Trophoblast cell (in vitro differentiated cells and primary cell): ENCODE data around the gene CELSR2.

ENCODE experiments used
- DNase-seq, 2 donors: peaks; one replicate each; pipeline ENCODE4 v3.0.0-alpha.2; 2016
- H2AFZ ChIP-seq: 2 replicates; pipeline ENCODE4 v1.6.1; 2013; ENCODE audit warnings: low read length, moderate library complexity, mild to moderate bottlenecking; ENCODE audit not compliant: insufficient read depth, poor library complexity
- H2AK5ac ChIP-seq: 2 replicates; pipeline ENCODE4 v1.6.1; 2013; ENCODE audit warnings: mild to moderate bottlenecking, low read length
- H2BK120ac ChIP-seq: 2 replicates; pipeline ENCODE4 v1.6.1; 2013; ENCODE audit warnings: low read length, mild to moderate bottlenecking, moderate library complexity; ENCODE audit not compliant: insufficient read depth, poor library complexity
- H2BK12ac ChIP-seq: 2 replicates; pipeline ENCODE4 v1.6.1; 2013; ENCODE audit warnings: mild to moderate bottlenecking, low read length, moderate library complexity
- H2BK5ac ChIP-seq: 2 replicates; pipeline ENCODE4 v1.6.1; 2013; ENCODE audit warnings: low read length, low read depth, moderate library complexity, mild to moderate bottlenecking; ENCODE audit not compliant: poor library complexity
- H3K14ac ChIP-seq: 2 replicates; pipeline ENCODE4 v1.6.1; 2013; ENCODE audit warnings: mild to moderate bottlenecking, low read length
- H3K18ac ChIP-seq: 2 replicates; pipeline ENCODE4 v1.6.1; 2013; ENCODE audit warnings: mild to moderate bottlenecking, low read length
- H3K23ac ChIP-seq: 2 replicates; pipeline ENCODE4 v1.6.1; 2013; ENCODE audit warnings: low read length
- H3K27ac ChIP-seq: 2 replicates; pipeline ENCODE4 v1.5.1; 2013; ENCODE audit warnings: low read depth, mild to moderate bottlenecking, inconsistent platforms, low read length, moderate library complexity
- H3K27me3 ChIP-seq: 2 replicates; pipeline ENCODE4 v1.6.1; 2013; ENCODE audit warnings: inconsistent platforms, mild to moderate bottlenecking, low read length, moderate library complexity; ENCODE audit not compliant: insufficient read depth
- H3K36me3 ChIP-seq, 2 experiments: 1 replicate in 1 of 2; 2 replicates in 1 of 2; pipeline ENCODE4 v1.6.1; 2013; ENCODE audit warnings: low read length in 2 of 2, mild to moderate bottlenecking in 2 of 2, moderate library complexity in 1 of 2; ENCODE audit not compliant: insufficient read depth in 2 of 2, control insufficient read depth in 1 of 2
- H3K4ac ChIP-seq: 2 replicates; pipeline ENCODE4 v1.6.1; 2013; ENCODE audit warnings: low read depth, mild to moderate bottlenecking, low read length, moderate library complexity
- H3K4me1 ChIP-seq, 2 experiments: 1 replicate in 1 of 2; 2 replicates in 1 of 2; pipeline ENCODE4 v1.6.1; 2013; ENCODE audit warnings: low read length in 2 of 2, mild to moderate bottlenecking in 2 of 2, moderate library complexity in 1 of 2; ENCODE audit not compliant: insufficient read depth in 2 of 2, control insufficient read depth in 1 of 2
- H3K4me2 ChIP-seq: 2 replicates; pipeline ENCODE4 v1.6.1; 2013; ENCODE audit warnings: inconsistent platforms, mild to moderate bottlenecking, low read length, moderate library complexity
- H3K4me3 ChIP-seq: 2 replicates; pipeline ENCODE4 v1.5.1; 2013; ENCODE audit warnings: mild to moderate bottlenecking, low read depth, low read length, inconsistent platforms
- H3K79me1 ChIP-seq: one replicate; pipeline ENCODE4 v1.6.1; 2013; ENCODE audit warnings: low read length
- H3K79me2 ChIP-seq: 2 replicates; pipeline ENCODE4 v1.6.1; 2013; ENCODE audit warnings: low read length, mild to moderate bottlenecking; ENCODE audit not compliant: control insufficient read depth, insufficient read depth, poor library complexity
- H3K9ac ChIP-seq: 2 replicates; pipeline ENCODE4 v1.6.1; 2013; ENCODE audit warnings: mild to moderate bottlenecking, low read length
- H3K9me3 ChIP-seq: 2 replicates; pipeline ENCODE4 v1.6.1; 2013; ENCODE audit warnings: low read depth, mild to moderate bottlenecking, control low read depth, inconsistent platforms, low read length; ENCODE audit not compliant: insufficient read depth
- H4K12ac ChIP-seq: 2 replicates; pipeline ENCODE4 v1.6.1; 2013; ENCODE audit warnings: low read depth, mild to moderate bottlenecking, low read length, moderate library complexity
- H4K8ac ChIP-seq: 2 replicates; pipeline ENCODE4 v1.6.1; 2013; ENCODE audit warnings: low read depth, mild to moderate bottlenecking, low read length, moderate library complexity
- H4K91ac ChIP-seq: one replicate; pipeline ENCODE4 v1.6.1; 2013; ENCODE audit warnings: low read depth, mild to moderate bottlenecking, low read length, moderate library complexity
- WGBS: extraction: QIAGEN DNeasy Blood & Tissue Kit; methylation state at CpG from one replicate; pipeline ENCODE4 v1.1.7; 2013; ENCODE audit warnings: missing lambda C conversion rate; ENCODE audit not compliant: insufficient read length, insufficient coverage; ENCODE audit errors: extremely low coverage; 5-methylcytosine and 5-hydroxymethylcytosine counted together

Gene CELSR2

GRCh38 chr1:109274533-109275476 is 25.5 kb downstream of the CELSR2 start:
- H2BK12ac ChIP-seq = peak overlapping the region; percentile 91
- H4K91ac ChIP-seq = peak overlapping the region; percentile 98
- H3K36me3 ChIP-seq = peaks cover 42 to 49% of the 10 kb centered on the region in 2 experiments
- H2AFZ ChIP-seq = peak overlapping the region; percentile 32
- H3K4me3 ChIP-seq = no peak overlapping the region
- peak overlapping the region; percentile 82 for H3K4ac ChIP-seq
- peak overlapping the region; percentile 51 for H3K4me2 ChIP-seq
- H3K27ac ChIP-seq = peak overlapping the region; percentile 99
- H4K8ac ChIP-seq = peak overlapping the region; percentile 88
- H3K23ac ChIP-seq = no peak overlapping the region
- H4K12ac ChIP-seq = peak overlapping the region; percentile 47
- no peaks in the 10 kb centered on the region for H3K9me3 ChIP-seq
- H3K4me1 ChIP-seq = peaks cover 33 to 42% of the 10 kb centered on the region in 2 experiments
- H2BK120ac ChIP-seq = peak overlapping the region; percentile 92
- peak overlapping the region; percentile 93 for H2AK5ac ChIP-seq
- no peak overlapping the region for H3K9ac ChIP-seq
- no peaks in the 10 kb centered on the region for H3K27me3 ChIP-seq
- peaks cover 36% of the 10 kb centered on the region for H3K79me1 ChIP-seq
- peak overlapping the region; percentile 91 for H2BK5ac ChIP-seq
- no CpG with 5 or more reads among the region's 24 CpGs for WGBS
- H3K18ac ChIP-seq = peak overlapping the region; percentile 88
- peak overlapping the region; percentile 89 for H3K14ac ChIP-seq
- peak; percentile 88 to 92 for DNase-seq
- peaks cover 4% of the 10 kb centered on the region for H3K79me2 ChIP-seq

GRCh38 chr1:109275706-109276345 is 26.5 kb downstream of the CELSR2 start:
- WGBS = no CpG with 5 or more reads among the region's 9 CpGs
- peaks cover 6% of the 10 kb centered on the region for H3K79me2 ChIP-seq

GRCh38 chr1:109277434-109278204 is 28.3 kb downstream of the CELSR2 start:
- Histone ChIP-seq H3K79me2 (peaks cover 18% of the 10 kb centered on the region), H3K4me1 (peaks cover 49 to 64% of the 10 kb centered on the region in 2 experiments), H3K27ac (peak overlapping the region; percentile 99), H2BK120ac (peak overlapping the region; percentile 18), H3K36me3 (peaks cover 32 to 40% of the 10 kb centered on the region in 2 experiments), H3K23ac (no peak overlapping the region), H3K9me3 (no peaks in the 10 kb centered on the region), H2BK12ac (peak overlapping the region; percentile 9), H3K9ac (peak overlapping the region; percentile 11), H4K8ac (peak overlapping the region; percentile 44), H3K27me3 (no peaks in the 10 kb centered on the region), H3K4me3 (no peak overlapping the region), H4K12ac (no peak overlapping the region), H3K4ac (no peak overlapping the region), H2AFZ (no peak overlapping the region), H2BK5ac (peak overlapping the region; percentile 11), H3K4me2 (no peak overlapping the region), H3K79me1 (peaks cover 42% of the 10 kb centered on the region), H3K18ac (peak overlapping the region; percentile 2), H4K91ac (peak overlapping the region; percentile 44), H2AK5ac (no peak overlapping the region), H3K14ac (peak overlapping the region; percentile 5)
- peak; percentile 70 to 80 for DNase-seq
- WGBS = no CpG with 5 or more reads among the region's 7 CpGs

More at GRCh38 chr1:109275706-109276345, 26.5 kb downstream of the CELSR2 start:
- Histone ChIP-seq H2AFZ (no peak overlapping the region), H3K36me3 (peaks cover 41 to 48% of the 10 kb centered on the region in 2 experiments), H3K4me1 (peaks cover 41 to 51% of the 10 kb centered on the region in 2 experiments), H2BK120ac (peak overlapping the region; percentile 57), H4K8ac (peak overlapping the region; percentile 55), H2BK12ac (peak overlapping the region; percentile 58), H3K4me2 (peak overlapping the region; percentile 9), H3K4me3 (no peak overlapping the region), H2BK5ac (peak overlapping the region; percentile 88), H3K4ac (peak overlapping the region; percentile 9), H3K27me3 (no peaks in the 10 kb centered on the region), H4K12ac (peak overlapping the region; percentile 2), H3K9ac (no peak overlapping the region), H3K79me1 (peaks cover 36% of the 10 kb centered on the region), H3K14ac (peak overlapping the region; percentile 46), H4K91ac (peak overlapping the region; percentile 98), H3K18ac (peak overlapping the region; percentile 36), H3K9me3 (no peaks in the 10 kb centered on the region), H3K23ac (no peak overlapping the region), H2AK5ac (peak overlapping the region; percentile 38), H3K27ac (peak overlapping the region; percentile 99)
- no peak for DNase-seq
